DND-41 (cell line): ENCODE measurements around the gene OSBPL7.

Experiments used
- ATAC-seq: fragments of 200-7000 bp; cut with Tn5 transposase; 3 replicates; pipeline ENCODE4 v1.9.1; 2021; ENCODE audit warnings: low read depth; ENCODE audit not compliant: insufficient read depth
- DNase-seq: peaks from one replicate; pipeline ENCODE4 v3.0.0-alpha.2; 2020
- H2AFZ ChIP-seq: 2 replicates; pipeline ENCODE4 v1.6.0; 2012; ENCODE audit warnings: low read depth, low read length
- H3K27ac ChIP-seq: 2 replicates; pipeline ENCODE4 v1.5.1; 2012; ENCODE audit warnings: low read length, inconsistent platforms
- H3K27me3 ChIP-seq: fragments of 200-600 bp; sonication (generic); 2 replicates; pipeline ENCODE4 v1.6.0; 2012; ENCODE audit warnings: low read length, mild to moderate bottlenecking, inconsistent platforms; ENCODE audit not compliant: insufficient read depth, poor library complexity
- H3K36me3 ChIP-seq: 2 replicates; pipeline ENCODE4 v1.5.1; 2012; ENCODE audit warnings: low read length, inconsistent platforms; ENCODE audit not compliant: insufficient read depth
- H3K4me1 ChIP-seq: 2 replicates; pipeline ENCODE4 v1.5.1; 2012; ENCODE audit warnings: mild to moderate bottlenecking, low read length; ENCODE audit not compliant: insufficient read depth
- H3K4me2 ChIP-seq: 2 replicates; pipeline ENCODE4 v1.6.0; 2012; ENCODE audit warnings: mild to moderate bottlenecking, moderate library complexity, low read length, inconsistent platforms; ENCODE audit not compliant: insufficient read depth
- H3K4me3 ChIP-seq, 2 experiments: fragments of 200-600 bp in 1 of 2; shearing (Covaris generic) in 1 of 2; 2 replicates each; pipeline ENCODE4 v1.5.1; 2012 to 2016; ENCODE audit warnings: inconsistent platforms in 2 of 2, low read length in 2 of 2, mild to moderate bottlenecking in 2 of 2, low read depth in 1 of 2, moderate library complexity in 1 of 2
- H3K79me2 ChIP-seq: 2 replicates; pipeline ENCODE4 v1.6.0; 2012; ENCODE audit warnings: low read length, inconsistent platforms; ENCODE audit not compliant: insufficient read depth
- H3K9ac ChIP-seq: 2 replicates; pipeline ENCODE4 v1.6.0; 2012; ENCODE audit warnings: low read depth, mild to moderate bottlenecking, inconsistent platforms, low read length, moderate library complexity
- H3K9me3 ChIP-seq: 2 replicates; pipeline ENCODE4 v1.5.1; 2012; ENCODE audit warnings: low read length, moderate library complexity, mild to moderate bottlenecking, inconsistent platforms; ENCODE audit not compliant: insufficient read depth, severe bottlenecking
- H4K20me1 ChIP-seq: 2 replicates; pipeline ENCODE4 v1.6.0; 2012; ENCODE audit warnings: low read length; ENCODE audit not compliant: insufficient read depth
- CTCF ChIP-seq: IDR thresholded peaks from 2 replicates; pipeline ENCODE4 v1.5.1; 2012; ENCODE audit warnings: borderline replicate concordance, low read length, moderate library complexity, mild to moderate bottlenecking; ENCODE audit not compliant: poor library complexity, severe bottlenecking; ENCODE audit errors: extremely low read depth
- EZH2 ChIP-seq: IDR thresholded peaks from 3 replicates; pipeline ENCODE4 v1.6.1; 2012; ENCODE audit warnings: borderline replicate concordance, low read depth, mild to moderate bottlenecking, moderate library complexity, low read length, inconsistent platforms; ENCODE audit not compliant: severe bottlenecking

Gene OSBPL7

GRCh38 chr17:47806913-47807255, 14.7 kb downstream of the OSBPL7 start:
- peaks cover 4% of the 10 kb centered on the region; the same call in 1 of the 2 replicates for H4K20me1 ChIP-seq
- H3K4me1 ChIP-seq: no peaks in the 10 kb centered on the region
- H3K27ac ChIP-seq: no peak overlapping the region
- no peaks in the 10 kb centered on the region for H3K9me3 ChIP-seq
- no peak for TF ChIP-seq CTCF
- H3K79me2 ChIP-seq: no peaks in the 10 kb centered on the region
- H3K4me2 ChIP-seq: no peak overlapping the region
- no peak overlapping the region for H3K9ac ChIP-seq
- no peak overlapping the region for H2AFZ ChIP-seq
- H3K4me3 ChIP-seq: no peak overlapping the region
- H3K27me3 ChIP-seq: no peaks in the 10 kb centered on the region
- DNase-seq (no peak), ATAC-seq (no peak)
- peaks cover 37% of the 10 kb centered on the region for H3K36me3 ChIP-seq

- Histone ChIP-seq H3K9me3 (no peaks in the 10 kb centered on the region), H3K4me3 (no peak overlapping the region), H3K4me2 (no peak overlapping the region), H3K79me2 (no peaks in the 10 kb centered on the region), H3K27me3 (no peaks in the 10 kb centered on the region), H3K36me3 (peaks cover 34% of the 10 kb centered on the region), H3K4me1 (no peaks in the 10 kb centered on the region), H2AFZ (no peak overlapping the region), H3K9ac (no peak overlapping the region), H3K27ac (no peak overlapping the region), H4K20me1 (peaks cover 4% of the 10 kb centered on the region; the same call in 1 of the 2 replicates)
- DNase-seq (no peak), ATAC-seq (no peak)
- TF ChIP-seq CTCF: no peak
- TF ChIP-seq EZH2: no peak
These were observed 15.3 kb downstream of the OSBPL7 start for GRCh38 chr17:47806026-47806912.

- no peak overlapping the region for H3K4me2 ChIP-seq
- peaks cover 4% of the 10 kb centered on the region; the same call in 1 of the 2 replicates for H4K20me1 ChIP-seq
- H3K4me1 ChIP-seq: no peaks in the 10 kb centered on the region
- no peak overlapping the region for H3K27ac ChIP-seq
- no peak for TF ChIP-seq EZH2
- no peak for TF ChIP-seq CTCF
- no peak for ATAC-seq
- no peaks in the 10 kb centered on the region for H3K27me3 ChIP-seq
- H3K9me3 ChIP-seq: no peaks in the 10 kb centered on the region
- no peak overlapping the region for H3K4me3 ChIP-seq
- no peak overlapping the region for H3K9ac ChIP-seq
- peaks cover 27% of the 10 kb centered on the region for H3K36me3 ChIP-seq
- no peak overlapping the region for H2AFZ ChIP-seq
- DNase-seq: no peak
- no peaks in the 10 kb centered on the region for H3K79me2 ChIP-seq
These were observed 17.1 kb downstream of the OSBPL7 start for GRCh38 chr17:47804461-47804860.
